Kidney epithelial cell (primary cell): ENCODE results near the gene SCMH1. TPM values are rescaled to one million over a fixed set of nuclear protein-coding genes. Genes with fewer than 3 reads are reported as not detected.

Source experiments
- DNase-seq: peaks from one replicate; pipeline ENCODE4 v3.0.0-alpha.2; 2010; ENCODE audit warnings: low read depth
- H3K27me3 ChIP-seq: 2 replicates; pipeline ENCODE4 v1.6.0; 2011; ENCODE audit warnings: low read length; ENCODE audit not compliant: control insufficient read depth, insufficient read depth
- H3K36me3 ChIP-seq: 2 replicates; pipeline ENCODE4 v1.5.1; 2011; ENCODE audit warnings: low read length; ENCODE audit not compliant: control insufficient read depth, insufficient read depth
- H3K4me3 ChIP-seq: 2 replicates; pipeline ENCODE4 v1.5.1; 2011; ENCODE audit warnings: low read depth, mild to moderate bottlenecking, control low read depth, low read length
- total RNA-seq: library from RNA; depleted of rRNA; stranded (reverse); fragments of >200 nt; gene quantifications from 2 replicates; pipeline ENCODE4 v1.2.3, GENCODE V29; 2015
- TF ChIP-seq, protein P1 (sequence below): IDR thresholded peaks from 2 replicates; pipeline ENCODE4 v1.5.1; 2011; ENCODE audit warnings: mild to moderate bottlenecking, moderate library complexity, low read length, control low read depth, inconsistent platforms; ENCODE audit not compliant: insufficient read depth, poor library complexity, severe bottlenecking

The SCMH1 gene
- total RNA-seq, 1 donor from 2014 or later, result 24.3 TPM

- no peak for DNase-seq
- TF ChIP-seq, protein P1, sequence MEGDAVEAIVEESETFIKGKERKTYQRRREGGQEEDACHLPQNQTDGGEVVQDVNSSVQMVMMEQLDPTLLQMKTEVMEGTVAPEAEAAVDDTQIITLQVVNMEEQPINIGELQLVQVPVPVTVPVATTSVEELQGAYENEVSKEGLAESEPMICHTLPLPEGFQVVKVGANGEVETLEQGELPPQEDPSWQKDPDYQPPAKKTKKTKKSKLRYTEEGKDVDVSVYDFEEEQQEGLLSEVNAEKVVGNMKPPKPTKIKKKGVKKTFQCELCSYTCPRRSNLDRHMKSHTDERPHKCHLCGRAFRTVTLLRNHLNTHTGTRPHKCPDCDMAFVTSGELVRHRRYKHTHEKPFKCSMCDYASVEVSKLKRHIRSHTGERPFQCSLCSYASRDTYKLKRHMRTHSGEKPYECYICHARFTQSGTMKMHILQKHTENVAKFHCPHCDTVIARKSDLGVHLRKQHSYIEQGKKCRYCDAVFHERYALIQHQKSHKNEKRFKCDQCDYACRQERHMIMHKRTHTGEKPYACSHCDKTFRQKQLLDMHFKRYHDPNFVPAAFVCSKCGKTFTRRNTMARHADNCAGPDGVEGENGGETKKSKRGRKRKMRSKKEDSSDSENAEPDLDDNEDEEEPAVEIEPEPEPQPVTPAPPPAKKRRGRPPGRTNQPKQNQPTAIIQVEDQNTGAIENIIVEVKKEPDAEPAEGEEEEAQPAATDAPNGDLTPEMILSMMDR, result no peak
- H3K27me3 ChIP-seq, result no peaks in the 10 kb centered on the region
- H3K36me3 ChIP-seq, result no peaks in the 10 kb centered on the region
- no peak overlapping the region for H3K4me3 ChIP-seq
Measured at GRCh38 chr1:41033272-41033671, 208.8 kb downstream of the SCMH1 start.

- Histone ChIP-seq H3K27me3 (no peaks in the 10 kb centered on the region), H3K4me3 (no peak overlapping the region), H3K36me3 (no peaks in the 10 kb centered on the region)
- TF ChIP-seq, protein P1, result no peak
- no peak for DNase-seq
Measured at GRCh38 chr1:41032147-41032546, 210.0 kb downstream of the SCMH1 start.

- Histone ChIP-seq H3K27me3 (no peaks in the 10 kb centered on the region), H3K4me3 (no peak overlapping the region), H3K36me3 (no peaks in the 10 kb centered on the region)
- DNase-seq, result no peak
- TF ChIP-seq, protein P1, result no peak
Measured at GRCh38 chr1:41030872-41031616, 211.1 kb downstream of the SCMH1 start.

- Histone ChIP-seq H3K27me3 (no peaks in the 10 kb centered on the region), H3K4me3 (no peak overlapping the region), H3K36me3 (no peaks in the 10 kb centered on the region)
- TF ChIP-seq, protein P1, result no peak
- no peak for DNase-seq
Measured at GRCh38 chr1:41028034-41028642, 214.0 kb downstream of the SCMH1 start.

DNA sequence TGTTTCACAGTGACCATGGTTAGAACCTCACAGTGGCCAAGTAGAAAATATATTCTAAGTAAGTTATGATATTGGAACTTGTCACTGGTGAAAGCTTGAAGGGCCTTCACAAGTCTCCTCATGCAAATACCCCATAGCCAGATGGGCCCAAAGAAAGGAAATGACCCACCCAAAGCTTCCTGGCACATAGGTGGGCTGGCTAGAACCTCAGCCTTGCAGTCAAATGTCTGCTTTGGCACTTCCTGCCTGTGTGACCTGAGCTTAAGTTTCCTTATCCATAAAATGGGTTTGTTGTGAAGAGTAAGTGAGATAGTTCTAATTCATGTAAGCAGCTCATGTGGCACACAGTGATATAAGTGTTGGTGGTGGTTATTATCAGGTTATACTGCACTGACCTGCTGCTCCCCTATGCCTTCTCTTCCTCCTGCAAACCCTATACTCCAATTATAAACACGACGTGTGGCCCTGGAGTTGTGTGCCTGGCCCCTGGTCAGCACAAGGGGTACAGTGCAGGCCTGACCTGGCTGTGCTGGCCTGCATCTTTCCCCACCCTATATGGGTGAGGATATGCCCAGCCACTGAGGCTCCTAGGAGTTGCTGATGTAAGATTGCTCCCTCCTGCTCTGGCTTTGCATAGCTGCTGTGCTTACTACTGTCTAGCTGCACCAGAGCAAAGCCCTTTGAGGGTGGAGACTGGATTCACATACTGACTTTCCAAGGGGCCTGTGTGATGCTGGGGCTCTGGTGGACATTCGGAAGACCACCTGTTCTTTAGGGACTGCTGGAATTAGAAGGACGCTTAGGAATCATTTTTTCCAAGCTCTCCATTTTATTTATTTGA lies 215.9 kb downstream of the SCMH1 start:
- H3K27me3 ChIP-seq, result no peaks in the 10 kb centered on the region
- no peak overlapping the region for H3K4me3 ChIP-seq
- no peak for DNase-seq
- H3K36me3 ChIP-seq, result no peaks in the 10 kb centered on the region
- TF ChIP-seq, protein P1, result no peak
